HUES48 (cell line): ENCODE measurements around the gene C17orf78.

Experiments used
- H3K27ac ChIP-seq: one replicate; pipeline ENCODE4 v1.7.0; 2013; ENCODE audit warnings: low read depth, low read length, inconsistent platforms
- H3K27me3 ChIP-seq: 2 replicates; pipeline ENCODE4 v1.6.1; 2013; ENCODE audit warnings: mild to moderate bottlenecking, low read length; ENCODE audit not compliant: control insufficient read depth, insufficient read depth
- H3K36me3 ChIP-seq: 2 replicates; pipeline ENCODE4 v1.6.1; 2013; ENCODE audit warnings: low read length; ENCODE audit not compliant: control insufficient read depth, insufficient read depth
- H3K4me1 ChIP-seq: 2 replicates; pipeline ENCODE4 v1.6.1; 2013; ENCODE audit warnings: mild to moderate bottlenecking, low read length; ENCODE audit not compliant: control insufficient read depth, insufficient read depth
- H3K4me3 ChIP-seq: 2 replicates; pipeline ENCODE4 v1.5.1; 2013; ENCODE audit warnings: mild to moderate bottlenecking, low read depth, low read length
- H3K9ac ChIP-seq: 2 replicates; pipeline ENCODE4 v1.6.1; 2013; ENCODE audit warnings: mild to moderate bottlenecking, low read depth, low read length, moderate library complexity
- H3K9me3 ChIP-seq: 2 replicates; pipeline ENCODE4 v1.6.1; 2013; ENCODE audit warnings: low read length; ENCODE audit not compliant: control insufficient read depth, insufficient read depth

Gene C17orf78

GRCh38 chr17:37358830-37359681 lies 16.7 kb upstream of the C17orf78 start:
- Histone ChIP-seq H3K36me3 (peaks cover 7% of the 10 kb centered on the region), H3K27ac (peak overlapping the region; percentile 86), H3K9me3 (no peaks in the 10 kb centered on the region), H3K27me3 (no peaks in the 10 kb centered on the region), H3K4me3 (peak overlapping the region; percentile 95), H3K9ac (peak overlapping the region; percentile 86), H3K4me1 (peaks cover 17% of the 10 kb centered on the region)

GRCh38 chr17:37359682-37360188 lies 16.1 kb upstream of the C17orf78 start:
- Histone ChIP-seq H3K27ac (peak overlapping the region; percentile 75), H3K4me3 (peak overlapping the region; percentile 42), H3K36me3 (peaks cover under 1% of the 10 kb centered on the region; the same call in 1 of the 2 replicates), H3K27me3 (no peaks in the 10 kb centered on the region), H3K4me1 (peaks cover 17% of the 10 kb centered on the region), H3K9ac (no peak overlapping the region), H3K9me3 (no peaks in the 10 kb centered on the region)

DNA sequence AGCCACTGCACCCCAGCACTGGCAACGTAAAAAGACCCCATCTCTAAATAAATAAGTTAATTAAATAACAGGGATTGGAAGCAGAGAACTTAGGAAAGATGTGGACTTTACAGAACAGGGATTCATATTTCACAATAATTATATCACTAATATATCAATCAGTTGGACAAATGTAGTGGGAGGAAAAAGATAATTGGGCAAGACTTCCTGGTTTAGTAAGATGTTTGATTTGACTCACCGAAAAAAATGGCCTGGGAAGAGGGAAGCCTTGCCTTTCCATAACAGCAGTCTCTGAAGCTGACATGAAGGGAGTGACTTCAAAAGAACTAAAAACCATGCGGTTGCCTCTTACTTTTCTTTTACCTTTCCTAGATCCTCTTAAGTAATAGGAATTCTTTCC lies 15.2 kb upstream of the C17orf78 start:
- H3K4me1 ChIP-seq, result peaks cover 17% of the 10 kb centered on the region
- H3K36me3 ChIP-seq, result no peaks in the 10 kb centered on the region; the same call in 1 of the 2 replicates
- H3K9me3 ChIP-seq, result no peaks in the 10 kb centered on the region
- no peaks in the 10 kb centered on the region for H3K27me3 ChIP-seq
- H3K4me3 ChIP-seq, result no peak overlapping the region
- H3K9ac ChIP-seq, result no peak overlapping the region
- no peak overlapping the region for H3K27ac ChIP-seq

DNA sequence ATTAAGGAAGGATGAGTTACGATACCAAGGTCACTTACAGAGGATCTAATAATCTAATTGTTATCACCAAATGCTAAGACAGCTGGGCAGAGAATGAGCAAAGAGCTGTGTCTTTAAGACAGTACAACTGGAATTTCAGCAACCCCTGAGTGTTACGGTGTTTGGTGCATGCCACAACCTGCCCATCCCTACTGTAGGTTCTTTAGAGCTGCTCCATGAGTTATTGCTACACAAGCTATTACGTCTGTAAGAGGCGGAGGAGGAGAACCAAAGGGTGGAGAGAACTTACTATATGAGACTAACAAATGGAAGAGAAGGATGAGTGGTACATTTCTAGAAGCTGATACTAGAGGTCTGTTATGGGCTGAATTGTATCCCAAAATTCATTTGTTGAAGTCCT lies 14.2 kb upstream of the C17orf78 start:
- Histone ChIP-seq H3K36me3 (no peaks in the 10 kb centered on the region; the same call in 1 of the 2 replicates), H3K27me3 (no peaks in the 10 kb centered on the region), H3K9me3 (no peaks in the 10 kb centered on the region), H3K27ac (no peak overlapping the region), H3K4me1 (peaks cover 17% of the 10 kb centered on the region), H3K4me3 (no peak overlapping the region), H3K9ac (no peak overlapping the region)

DNA sequence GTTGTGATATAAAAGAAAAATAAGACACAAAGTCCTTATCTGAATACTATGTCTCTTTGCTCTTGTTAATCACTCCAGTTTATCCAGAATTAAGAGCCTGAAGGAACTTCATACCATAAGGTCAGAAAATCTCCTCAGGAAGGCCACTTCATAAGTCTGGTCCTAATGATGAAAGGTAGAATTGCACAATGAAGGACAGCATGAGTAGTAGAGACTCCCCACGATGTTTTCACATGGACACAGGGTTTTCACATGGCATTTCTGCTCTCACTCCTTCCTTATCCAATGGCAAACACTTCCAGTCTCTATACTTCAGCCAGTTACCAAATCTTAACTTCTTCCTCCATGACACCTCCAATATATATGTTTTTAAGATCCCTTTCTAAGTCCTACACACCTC lies 10.2 kb upstream of the C17orf78 start:
- no peak overlapping the region for H3K4me3 ChIP-seq
- no peaks in the 10 kb centered on the region for H3K4me1 ChIP-seq
- no peak overlapping the region for H3K27ac ChIP-seq
- H3K9ac ChIP-seq, result no peak overlapping the region
- no peaks in the 10 kb centered on the region for H3K36me3 ChIP-seq
- H3K27me3 ChIP-seq, result no peaks in the 10 kb centered on the region
- H3K9me3 ChIP-seq, result no peaks in the 10 kb centered on the region

GRCh38 chr17:37368577-37368976 lies 7.2 kb upstream of the C17orf78 start:
- Histone ChIP-seq H3K27ac (no peak overlapping the region), H3K4me3 (no peak overlapping the region), H3K27me3 (no peaks in the 10 kb centered on the region), H3K36me3 (no peaks in the 10 kb centered on the region), H3K4me1 (no peaks in the 10 kb centered on the region), H3K9me3 (no peaks in the 10 kb centered on the region), H3K9ac (no peak overlapping the region)

GRCh38 chr17:37373530-37374159 lies 2.1 kb upstream of the C17orf78 start:
- Histone ChIP-seq H3K27me3 (no peaks in the 10 kb centered on the region), H3K36me3 (no peaks in the 10 kb centered on the region), H3K4me3 (no peak overlapping the region), H3K9me3 (no peaks in the 10 kb centered on the region), H3K4me1 (no peaks in the 10 kb centered on the region), H3K27ac (no peak overlapping the region), H3K9ac (no peak overlapping the region)

GRCh38 chr17:37382056-37382455 lies 6.3 kb downstream of the C17orf78 start:
- no peaks in the 10 kb centered on the region for H3K9me3 ChIP-seq
- no peaks in the 10 kb centered on the region for H3K27me3 ChIP-seq
- H3K4me1 ChIP-seq, result no peaks in the 10 kb centered on the region
- no peaks in the 10 kb centered on the region for H3K36me3 ChIP-seq
- H3K27ac ChIP-seq, result no peak overlapping the region
- no peak overlapping the region for H3K4me3 ChIP-seq
- H3K9ac ChIP-seq, result no peak overlapping the region

DNA sequence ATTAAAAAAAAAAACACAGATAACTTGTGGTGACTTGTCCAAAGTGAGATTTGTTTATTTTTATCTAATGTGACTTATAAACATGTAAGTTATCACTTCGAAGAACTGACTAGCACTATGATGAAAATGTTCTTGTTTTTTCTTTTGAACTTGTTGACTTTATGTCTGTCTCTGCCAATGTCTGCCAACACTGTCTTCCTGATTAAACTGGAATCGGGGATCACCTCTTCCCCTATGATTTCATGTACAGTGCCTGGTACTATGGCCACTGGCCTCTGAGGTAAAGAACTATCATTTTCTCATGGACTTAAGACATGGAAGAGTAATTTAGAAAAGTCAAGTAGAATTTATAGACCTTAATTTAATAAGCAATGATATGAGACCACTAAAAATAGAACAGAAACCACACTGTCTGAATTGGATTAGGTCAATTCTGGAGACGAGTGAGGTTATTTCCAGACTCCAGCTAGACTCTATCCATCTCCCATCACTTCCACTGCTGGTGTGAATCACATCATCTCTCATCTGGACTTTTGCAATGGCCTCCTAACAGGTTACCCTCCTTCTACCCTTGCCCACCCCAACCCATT lies 8.9 kb downstream of the C17orf78 start:
- Histone ChIP-seq H3K27me3 (no peaks in the 10 kb centered on the region), H3K4me1 (no peaks in the 10 kb centered on the region), H3K4me3 (no peak overlapping the region), H3K27ac (no peak overlapping the region), H3K9ac (no peak overlapping the region), H3K36me3 (no peaks in the 10 kb centered on the region), H3K9me3 (no peaks in the 10 kb centered on the region)

- no peaks in the 10 kb centered on the region for H3K9me3 ChIP-seq
- H3K36me3 ChIP-seq, result no peaks in the 10 kb centered on the region
- H3K27me3 ChIP-seq, result no peaks in the 10 kb centered on the region
- no peak overlapping the region for H3K9ac ChIP-seq
- H3K4me3 ChIP-seq, result no peak overlapping the region
- no peaks in the 10 kb centered on the region for H3K4me1 ChIP-seq
- H3K27ac ChIP-seq, result no peak overlapping the region
Observed at GRCh38 chr17:37385474-37385990, 9.7 kb downstream of the C17orf78 start.

- no peak overlapping the region for H3K4me3 ChIP-seq
- H3K36me3 ChIP-seq, result no peaks in the 10 kb centered on the region
Observed at GRCh38 chr17:37386462-37386861, 10.7 kb downstream of the C17orf78 start.

More at GRCh38 chr17:37386462-37386861, 10.7 kb downstream of the C17orf78 start:
- H3K27me3 ChIP-seq, result no peaks in the 10 kb centered on the region
- no peaks in the 10 kb centered on the region for H3K9me3 ChIP-seq
- no peak overlapping the region for H3K27ac ChIP-seq
- H3K4me1 ChIP-seq, result no peaks in the 10 kb centered on the region
- no peak overlapping the region for H3K9ac ChIP-seq
